GM10266 (cell line): ENCODE results near the gene MAPK1.
A peak's percentile ranks its signal among the peaks of the same experiment; 100 is the strongest.

Experiments
- DNase-seq: peaks from one replicate; pipeline ENCODE4 v3.0.0; 2012; ENCODE audit errors: extremely low spot score
- CTCF ChIP-seq: IDR thresholded peaks from 2 replicates; pipeline ENCODE4 v1.5.1; 2012; ENCODE audit warnings: mild to moderate bottlenecking, low read depth; ENCODE audit not compliant: control insufficient read depth, insufficient read depth; ENCODE audit errors: missing control alignments

MAPK1 gene

DNA sequence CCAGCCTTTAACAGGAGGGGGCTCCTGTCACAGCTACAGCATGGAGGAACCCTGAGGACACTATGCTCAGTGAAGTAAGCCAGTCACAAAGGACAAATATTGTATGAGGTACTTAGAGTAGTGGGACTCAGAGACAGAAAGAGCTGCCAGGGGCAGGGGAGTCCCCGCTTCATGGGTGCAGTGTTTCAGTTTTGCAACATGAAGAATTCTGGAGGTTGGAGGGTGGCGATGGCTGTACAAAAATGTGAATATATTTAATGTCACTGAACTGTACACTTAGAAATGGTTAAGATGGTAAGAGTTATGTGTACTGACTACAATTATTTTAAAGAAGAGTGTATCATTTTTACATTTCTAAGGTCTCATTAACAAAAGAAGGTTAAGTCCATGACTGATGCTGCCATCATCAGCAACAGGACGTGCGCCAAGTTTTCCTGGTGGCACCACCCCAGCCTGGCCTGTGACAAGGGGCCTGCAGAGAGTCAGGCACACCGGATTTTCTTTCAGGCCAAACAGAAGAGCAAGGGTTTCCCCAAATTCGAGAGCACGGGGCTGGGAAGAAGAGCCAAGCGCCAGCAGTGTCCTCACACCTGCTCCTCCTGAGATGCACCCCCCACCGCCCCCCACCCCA lies 153.9 kb downstream of the MAPK1 start:
- no peak for DNase-seq
- no peak for TF ChIP-seq CTCF

DNA sequence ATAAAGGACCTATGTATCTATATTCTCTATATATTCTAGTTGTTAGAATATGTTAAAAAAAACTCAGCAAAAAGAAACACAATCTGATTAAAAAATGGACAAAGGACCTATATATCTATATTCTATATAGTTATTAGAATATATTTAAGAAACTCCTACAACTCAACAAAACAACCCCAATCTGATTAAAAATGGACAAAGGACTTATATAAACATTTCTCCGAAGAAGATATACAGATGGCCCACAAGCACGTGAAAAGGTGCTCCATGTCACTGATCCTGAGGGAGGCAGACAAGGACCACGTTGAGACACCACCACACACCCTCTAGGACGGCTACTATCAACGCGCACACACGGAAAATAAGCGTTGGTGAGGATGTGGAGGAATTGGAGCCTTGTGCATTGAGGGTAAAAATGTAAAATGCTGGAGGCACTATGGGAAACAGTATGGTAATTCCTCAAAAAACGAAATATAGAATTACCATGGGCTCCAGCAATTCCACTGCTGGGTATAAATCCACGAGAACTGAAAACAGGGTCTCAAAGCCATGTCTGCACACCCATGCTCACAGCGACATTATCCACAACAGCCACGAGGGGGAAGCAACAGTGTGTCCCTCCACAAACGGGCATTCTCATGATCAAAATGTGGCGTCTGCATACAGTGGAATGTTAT lies 154.6 kb downstream of the MAPK1 start:
- TF ChIP-seq CTCF: peak; percentile 82
- DNase-seq: peak; percentile 85

GRCh38 chr22:21711851-21712250 lies 155.6 kb downstream of the MAPK1 start:
- DNase-seq: no peak
- no peak for TF ChIP-seq CTCF

DNA sequence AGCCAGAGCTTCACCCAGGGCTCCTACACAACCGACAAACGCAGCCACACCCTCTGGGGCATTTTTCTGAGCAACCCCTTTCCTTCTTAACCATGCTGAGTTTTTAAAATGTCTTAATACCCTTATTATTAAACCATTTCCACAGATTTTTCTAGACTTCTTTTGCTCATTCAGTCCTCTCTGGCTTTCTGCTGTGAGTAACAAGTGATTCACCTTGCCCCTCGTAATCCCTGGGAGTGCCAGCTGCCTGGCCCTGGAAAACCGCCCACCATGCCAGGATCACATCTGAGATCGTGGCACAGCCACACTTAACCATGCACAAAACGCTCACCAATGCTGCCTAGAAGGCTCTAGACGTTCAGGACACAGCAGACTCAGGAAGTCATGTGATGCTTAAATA lies 157.3 kb downstream of the MAPK1 start:
- no peak for TF ChIP-seq CTCF
- no peak for DNase-seq

DNA sequence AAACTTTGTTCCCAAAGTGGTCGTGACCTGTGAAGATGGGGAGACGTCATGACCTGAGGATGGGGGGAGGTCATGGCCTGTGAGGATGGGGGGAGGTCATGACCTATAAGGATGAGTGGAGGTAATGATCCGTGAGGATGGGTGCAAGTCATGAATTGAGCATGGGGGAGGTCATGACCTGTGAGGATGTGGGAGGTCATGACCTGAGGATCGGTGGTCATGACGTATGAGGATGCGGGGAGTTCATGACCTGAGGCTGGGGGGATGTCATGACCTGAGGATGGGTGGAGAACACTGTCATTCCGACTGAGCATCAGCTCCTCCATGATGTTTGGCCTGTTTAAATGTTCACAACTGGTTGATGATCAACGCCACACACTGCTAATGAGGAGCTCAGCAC lies 157.8 kb downstream of the MAPK1 start:
- no peak for TF ChIP-seq CTCF
- DNase-seq: no peak

- no peak for DNase-seq
- TF ChIP-seq CTCF: no peak
Observed at GRCh38 chr22:21708960-21709359, 158.5 kb downstream of the MAPK1 start.

DNA sequence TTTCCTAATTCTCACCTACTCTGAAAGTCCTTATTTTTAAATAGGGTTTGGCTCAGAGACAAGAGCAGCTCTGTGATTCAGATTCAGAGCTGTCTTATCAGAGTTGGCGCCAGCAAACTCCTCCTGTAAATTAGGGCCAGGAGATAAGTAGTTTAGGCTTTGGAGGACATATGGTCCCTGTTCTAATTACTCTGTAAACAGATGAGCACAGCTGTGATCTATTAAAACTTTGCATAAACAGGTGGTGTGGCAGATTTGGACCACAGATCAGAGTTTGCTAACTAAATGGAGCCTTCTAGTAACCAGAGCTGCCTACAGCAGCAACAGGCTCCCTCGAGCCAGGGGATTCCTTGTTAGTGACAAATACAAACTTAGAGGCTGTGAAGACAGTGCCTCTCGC lies 159.8 kb downstream of the MAPK1 start:
- no peak for DNase-seq
- no peak for TF ChIP-seq CTCF
